HG03469 (cell line): ENCODE measurements around the gene CCNG2.
A peak's percentile ranks its signal among the peaks of the same experiment; 100 is the strongest.
"Not testable (repeated sequence)": the region's sequence is repeated elsewhere in the genome, so short reads cannot be mapped to it uniquely, and the experiment has no call there.

ENCODE experiments used
- ATAC-seq: cut with Tn5 transposase; IDR thresholded peaks from one replicate; pipeline ENCODE4 v1.9.1; 2021; ENCODE audit warnings: mild to moderate bottlenecking, moderate library complexity, moderate number of reproducible peaks; ENCODE audit not compliant: unreplicated experiment

The CCNG2 gene, protein sequence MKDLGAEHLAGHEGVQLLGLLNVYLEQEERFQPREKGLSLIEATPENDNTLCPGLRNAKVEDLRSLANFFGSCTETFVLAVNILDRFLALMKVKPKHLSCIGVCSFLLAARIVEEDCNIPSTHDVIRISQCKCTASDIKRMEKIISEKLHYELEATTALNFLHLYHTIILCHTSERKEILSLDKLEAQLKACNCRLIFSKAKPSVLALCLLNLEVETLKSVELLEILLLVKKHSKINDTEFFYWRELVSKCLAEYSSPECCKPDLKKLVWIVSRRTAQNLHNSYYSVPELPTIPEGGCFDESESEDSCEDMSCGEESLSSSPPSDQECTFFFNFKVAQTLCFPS

DNA sequence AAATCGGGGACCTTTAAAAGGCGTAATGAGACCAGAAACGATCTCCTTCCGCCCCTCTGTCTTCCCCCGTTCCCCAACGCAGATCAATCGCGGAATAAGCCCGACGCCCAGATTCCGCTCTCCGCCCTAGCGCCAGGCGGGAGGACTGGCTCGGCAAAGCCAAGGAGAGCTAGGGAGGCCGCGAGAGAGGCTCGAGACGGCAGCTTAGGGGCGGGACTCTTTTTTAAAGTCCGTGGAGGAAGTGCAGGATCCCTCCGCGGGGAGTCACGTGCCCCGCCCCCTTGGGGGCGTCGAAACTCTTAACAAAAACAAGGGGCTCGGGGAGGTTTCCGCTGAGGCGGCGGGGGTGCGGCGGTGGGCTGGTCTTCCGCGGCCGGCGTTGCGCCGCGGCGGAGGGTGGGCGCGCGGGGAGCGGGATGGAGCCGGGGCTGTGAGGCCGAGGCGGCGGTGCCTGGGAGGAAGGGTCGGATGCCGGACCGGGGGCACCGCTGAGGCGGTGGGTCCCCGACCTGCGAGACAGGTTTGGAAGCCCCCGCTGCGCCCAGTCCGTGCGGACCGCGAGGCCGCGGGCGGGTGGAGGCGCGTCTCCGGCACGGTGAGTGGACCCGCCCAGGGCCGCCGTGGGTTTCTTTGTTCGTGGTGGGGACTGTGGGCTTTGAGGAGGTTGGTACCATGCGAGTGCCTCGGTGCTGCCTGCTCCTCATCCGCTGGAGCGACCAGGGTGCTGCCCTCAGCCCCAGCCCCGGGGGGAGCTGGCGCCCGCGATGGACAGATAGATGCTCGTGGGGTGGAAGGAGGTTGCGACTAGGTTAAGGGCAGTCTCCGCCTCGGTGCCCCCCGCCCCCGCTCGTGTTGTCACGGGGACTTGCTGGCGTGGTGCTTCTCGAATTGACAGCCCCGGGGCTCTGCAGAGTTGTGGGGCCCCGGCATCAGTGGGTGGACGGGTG is at the start of gene CCNG2:
TSS of gene CCNG2 (plus strand) at position 296 of the 947 bp plus-strand sequence. CDS start 1,326 bp downstream, outside the sequence.
- ATAC-seq = peak; percentile 2

DNA sequence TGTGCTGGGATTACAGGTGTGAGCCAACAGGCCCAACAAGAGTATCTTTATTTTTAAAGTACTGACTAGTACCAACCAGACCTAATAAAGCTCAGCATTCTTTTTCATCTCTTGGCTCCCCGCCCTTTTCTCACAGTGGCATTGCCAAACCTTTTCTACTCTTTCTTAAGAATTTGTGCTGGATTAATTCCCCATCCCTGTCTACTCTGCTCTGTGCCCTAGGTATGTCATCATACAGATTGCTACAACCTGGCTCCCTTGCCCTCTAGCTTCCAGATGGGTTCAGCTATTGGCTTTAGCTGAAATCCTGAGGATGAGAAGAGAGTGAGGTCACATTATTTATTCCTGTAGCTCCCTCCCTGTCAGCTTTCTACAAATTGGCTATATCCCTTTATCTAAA is 46.3 kb upstream of the CCNG2 start:
- no peak for ATAC-seq

DNA sequence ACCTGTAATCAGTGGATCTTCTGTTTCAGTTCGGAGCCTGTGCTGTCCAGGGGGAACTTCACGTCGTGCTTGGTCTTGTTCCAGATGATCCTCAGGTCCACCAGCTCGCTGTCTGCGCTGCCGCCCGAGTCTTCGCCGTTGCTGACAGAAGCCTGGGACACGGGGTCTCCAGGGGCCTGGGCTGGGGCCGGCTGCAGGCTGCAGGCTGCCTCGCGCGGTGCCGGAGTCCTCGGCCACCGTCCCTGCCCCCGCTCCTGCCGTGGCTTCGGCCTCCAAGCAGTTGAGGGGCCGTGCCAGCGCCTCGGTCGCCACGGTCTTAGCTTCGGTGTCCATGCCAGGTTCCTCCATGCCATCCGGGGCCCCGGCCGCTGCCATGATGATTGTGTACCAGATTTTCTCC is 43.9 kb upstream of the CCNG2 start:
- ATAC-seq = no peak

DNA sequence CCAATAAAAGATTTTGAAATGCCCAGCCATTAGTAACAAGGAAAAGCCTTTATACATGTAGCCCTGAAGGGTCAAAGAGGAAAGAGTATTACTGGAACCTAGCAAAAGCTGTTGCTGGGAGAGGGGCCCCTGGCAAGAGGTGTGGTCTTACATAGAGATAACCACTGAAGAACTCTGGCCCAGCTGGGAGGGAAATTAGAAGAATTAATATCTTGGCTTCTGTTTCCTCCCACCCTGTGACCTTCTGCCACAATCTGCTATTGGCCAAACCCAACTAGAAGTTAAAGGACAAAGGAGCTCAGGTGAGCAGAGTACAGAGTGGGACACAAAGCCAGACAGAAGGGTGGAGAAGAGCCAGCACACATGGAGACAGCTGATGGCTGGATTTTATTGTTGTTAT is 39.3 kb upstream of the CCNG2 start:
- no peak for ATAC-seq

DNA sequence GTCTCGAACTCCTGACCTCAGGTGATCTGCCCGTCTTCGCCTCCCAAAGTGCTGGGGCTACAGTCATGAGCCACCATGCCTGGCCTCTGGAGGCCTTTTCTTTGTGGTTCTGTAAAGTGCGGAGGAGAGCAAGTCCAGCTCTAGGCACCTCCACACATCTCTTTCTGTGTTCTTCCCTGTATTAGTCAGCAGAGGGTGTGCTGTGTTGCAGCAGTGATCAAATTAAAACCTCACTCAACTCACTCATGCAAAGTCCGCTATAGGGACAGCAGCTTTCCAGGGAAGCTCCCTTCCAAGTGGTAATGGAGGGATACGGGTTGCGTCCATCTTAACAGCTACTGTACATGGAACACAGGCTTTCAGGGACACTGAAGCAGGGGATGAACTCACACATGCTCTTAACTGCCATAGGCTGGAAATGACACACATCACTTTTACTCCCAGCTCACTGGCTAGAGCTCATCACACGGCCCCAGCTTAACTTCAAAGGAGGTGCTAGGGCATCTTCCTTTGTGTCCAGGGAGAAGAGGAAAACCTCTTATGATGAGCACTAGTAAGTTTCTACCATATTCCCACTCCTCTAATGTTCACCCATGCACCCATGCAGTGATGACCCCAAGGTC is 36.0 kb upstream of the CCNG2 start:
- ATAC-seq = peak; percentile 86

DNA sequence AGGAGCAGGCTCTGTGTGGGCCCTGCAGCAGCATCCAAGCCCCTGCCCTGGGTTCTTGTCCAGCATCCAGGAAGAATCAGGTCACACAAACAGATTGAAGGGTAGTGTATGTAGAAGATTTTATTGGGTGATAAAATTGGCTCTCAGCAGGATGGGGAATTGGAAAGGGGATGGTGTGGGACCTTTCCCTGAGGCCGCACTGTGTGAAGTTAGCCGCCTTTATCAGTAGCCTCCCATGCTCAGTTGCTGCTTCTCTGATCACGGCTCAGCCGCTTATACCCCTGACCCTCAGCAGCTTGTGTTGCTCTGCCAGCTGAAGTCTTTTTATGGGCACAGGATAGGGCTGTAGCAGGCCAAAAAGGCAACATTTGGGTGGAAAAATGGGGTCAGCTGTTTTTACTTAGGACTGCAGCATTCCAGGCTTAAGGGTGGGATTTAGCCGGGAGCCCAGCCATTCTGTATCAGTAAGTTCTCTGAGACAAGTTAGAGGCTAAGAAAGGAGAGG is 35.2 kb upstream of the CCNG2 start:
- no peak for ATAC-seq

DNA sequence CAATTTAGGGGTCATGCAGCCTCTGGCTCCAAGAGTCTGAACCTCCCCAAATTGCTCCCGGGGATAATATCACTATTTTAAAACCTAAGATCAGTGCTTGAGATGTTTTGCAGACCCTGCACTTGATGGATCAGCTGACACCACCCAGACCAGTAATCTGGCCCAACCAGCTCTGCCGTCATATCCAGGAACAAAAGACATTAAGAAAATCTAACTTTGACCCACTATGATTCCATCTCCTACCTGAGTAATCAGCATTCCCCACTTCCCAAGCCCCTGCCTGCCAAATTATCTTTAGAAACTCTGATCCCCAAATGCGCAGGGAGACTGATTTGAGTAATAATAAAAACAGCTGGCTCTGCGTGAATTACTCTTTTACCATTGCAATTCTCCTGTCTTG is 34.4 kb upstream of the CCNG2 start:
- ATAC-seq = no peak

DNA sequence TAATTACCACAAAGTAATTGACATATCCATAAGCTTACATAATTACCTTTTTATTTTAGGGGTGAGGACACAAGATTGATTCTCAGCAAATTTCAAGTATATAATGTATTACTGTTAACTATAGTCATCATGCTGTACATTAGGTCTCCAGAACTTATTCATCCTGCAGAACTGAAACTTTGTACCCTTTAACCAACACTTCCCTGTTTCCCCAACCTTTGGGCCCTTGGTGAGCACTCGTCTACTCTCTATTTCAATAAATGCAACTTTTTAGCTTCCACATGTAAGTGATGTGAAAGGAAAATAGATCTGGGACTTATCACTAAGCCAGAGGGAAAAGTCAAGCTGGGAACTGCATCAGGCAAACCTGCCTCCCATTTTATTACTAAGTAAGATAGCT is 33.6 kb upstream of the CCNG2 start:
- no peak for ATAC-seq

DNA sequence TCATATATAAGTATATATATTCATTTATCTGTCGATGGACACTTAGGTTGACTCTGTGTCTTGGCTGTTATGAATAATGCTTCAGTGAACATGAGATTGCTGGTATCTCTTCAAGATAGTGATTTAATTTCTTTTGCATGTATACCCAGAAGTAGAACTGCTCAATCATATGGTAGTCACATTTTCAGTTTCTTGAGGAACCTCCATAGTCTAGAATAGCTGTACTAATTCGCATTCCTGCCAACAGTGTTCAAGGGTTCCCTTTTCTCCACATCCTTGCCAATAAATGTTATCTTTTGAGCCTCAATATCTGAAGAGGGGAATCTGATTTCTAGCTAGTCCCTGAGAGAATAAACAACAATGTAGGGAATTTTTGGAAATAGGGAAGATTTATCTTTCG is 32.4 kb upstream of the CCNG2 start:
- no peak for ATAC-seq

DNA sequence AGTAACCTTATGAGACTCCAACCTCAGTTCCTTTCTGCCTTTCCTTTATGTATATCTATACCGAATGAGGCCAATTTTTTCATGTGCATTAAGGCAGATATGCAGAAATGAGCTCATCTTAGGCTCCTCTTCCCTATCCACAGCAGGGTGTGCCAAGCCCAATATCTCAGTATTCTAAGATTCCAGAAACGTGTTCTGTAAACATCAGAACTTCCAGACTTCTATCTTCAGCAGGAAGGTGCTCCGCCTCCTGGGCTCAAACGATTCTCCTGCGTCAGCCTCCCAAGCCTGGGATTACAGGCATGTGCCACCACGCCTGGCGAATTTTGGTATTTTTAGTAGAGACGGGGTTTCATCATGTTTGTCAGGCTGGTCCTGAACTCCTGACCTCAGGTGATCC is 31.0 kb upstream of the CCNG2 start:
- no peak for ATAC-seq

DNA sequence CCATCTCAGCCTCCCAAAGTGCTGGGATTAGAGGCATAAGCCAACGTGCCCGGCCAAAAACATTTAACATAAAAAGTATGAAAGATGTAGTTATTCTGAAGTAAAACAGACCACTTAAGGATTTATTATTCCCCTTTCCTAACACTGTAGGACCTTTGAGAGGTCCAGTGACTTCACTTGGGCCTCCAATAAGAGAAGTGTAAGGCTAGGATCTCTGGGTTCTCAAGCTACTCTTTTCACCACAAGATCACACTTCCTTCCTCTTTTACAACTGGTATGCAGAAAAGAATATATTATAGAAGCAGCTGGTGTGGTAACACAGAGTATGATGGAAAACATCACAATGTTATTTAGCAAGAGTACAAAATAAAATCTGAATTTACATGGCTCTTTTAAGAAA is 30.2 kb upstream of the CCNG2 start:
- peak; percentile 94 for ATAC-seq

DNA sequence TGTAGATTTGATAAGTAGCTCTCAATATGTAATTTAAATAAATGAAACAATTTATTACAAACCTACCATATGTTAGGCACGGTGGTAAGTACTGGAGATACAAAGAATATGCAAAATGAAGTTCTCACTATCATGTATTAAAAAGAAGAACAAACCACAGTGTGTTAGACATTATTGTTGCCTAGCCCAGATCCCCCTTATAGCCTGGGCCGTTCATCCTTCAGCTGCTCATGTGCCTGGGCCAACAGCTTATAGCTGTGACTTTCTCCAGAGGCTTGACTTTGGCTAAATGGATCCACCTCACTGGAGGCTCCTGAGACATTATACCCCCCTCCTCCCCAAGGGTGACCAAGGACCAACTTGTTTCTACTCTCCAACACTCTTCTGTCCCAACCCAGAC is 29.8 kb upstream of the CCNG2 start:
- peak; percentile 32 for ATAC-seq

DNA sequence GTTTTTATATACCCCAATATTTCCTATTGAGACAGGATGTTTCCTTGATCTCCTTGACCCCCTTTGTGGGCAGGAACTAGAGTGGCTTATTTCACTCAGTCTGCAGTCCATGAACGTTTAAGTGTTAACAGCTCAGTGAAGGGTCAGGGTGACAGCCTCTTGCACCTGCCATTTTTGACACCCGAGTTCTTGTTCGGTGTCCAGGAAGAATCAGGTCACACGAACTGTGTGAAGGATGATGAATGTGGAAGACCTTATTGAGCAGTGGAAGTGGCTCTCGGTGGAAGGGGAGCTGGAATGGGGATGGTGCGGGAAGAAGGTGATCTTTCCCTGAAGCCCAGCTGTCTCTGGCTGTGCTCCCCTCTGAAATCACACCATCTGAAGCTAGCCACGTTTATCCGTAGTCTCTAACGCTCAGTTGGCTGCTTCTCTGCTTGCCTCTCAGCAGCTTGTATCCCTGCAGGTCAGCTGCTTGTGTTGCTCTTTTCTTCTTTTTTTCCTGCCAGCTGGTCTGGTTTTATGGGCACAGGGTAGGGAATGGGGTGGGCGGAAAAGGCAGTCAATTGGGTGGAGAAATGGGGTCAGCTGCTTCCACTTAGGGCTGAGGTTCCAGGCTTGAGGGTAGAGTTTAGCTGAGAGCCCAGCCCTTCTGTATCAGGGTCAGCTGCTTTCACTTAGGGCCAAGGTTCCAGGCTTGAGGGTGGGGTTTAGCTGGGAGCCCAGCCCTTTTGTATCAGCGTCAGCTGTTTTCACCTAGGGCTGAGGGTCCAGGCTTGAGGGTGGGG is 29.0 kb upstream of the CCNG2 start:
- no peak for ATAC-seq

DNA sequence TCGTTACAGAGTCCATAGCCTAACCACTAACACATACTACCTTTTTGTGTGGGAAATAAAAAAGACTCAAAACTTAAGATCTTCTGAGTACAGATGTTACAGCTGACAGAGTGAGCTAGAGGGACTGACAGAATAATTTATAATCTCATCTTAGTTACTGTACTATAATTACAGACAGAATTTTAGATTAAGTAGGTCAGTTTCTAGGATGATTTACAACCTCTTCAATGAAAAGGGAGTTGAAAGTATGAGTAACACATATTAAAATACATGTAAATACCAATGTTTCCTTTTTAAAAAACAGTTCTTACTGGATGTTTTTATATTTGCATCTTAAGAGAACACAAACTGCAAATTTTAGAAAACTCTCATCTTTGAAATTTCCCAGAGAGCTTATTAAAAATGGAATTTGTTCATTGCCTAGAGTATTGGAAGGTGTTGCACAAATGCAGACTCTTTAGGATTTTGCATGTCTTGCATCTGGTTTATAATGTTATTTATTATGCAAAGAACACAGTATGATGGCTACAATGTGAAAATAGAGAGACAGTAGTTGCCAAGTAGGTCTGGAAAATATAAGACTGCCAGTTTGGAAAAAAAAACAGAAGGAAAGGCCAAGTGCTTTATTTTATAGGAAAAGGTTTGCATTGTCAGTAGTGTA is 24.2 kb upstream of the CCNG2 start:
- no peak for ATAC-seq

DNA sequence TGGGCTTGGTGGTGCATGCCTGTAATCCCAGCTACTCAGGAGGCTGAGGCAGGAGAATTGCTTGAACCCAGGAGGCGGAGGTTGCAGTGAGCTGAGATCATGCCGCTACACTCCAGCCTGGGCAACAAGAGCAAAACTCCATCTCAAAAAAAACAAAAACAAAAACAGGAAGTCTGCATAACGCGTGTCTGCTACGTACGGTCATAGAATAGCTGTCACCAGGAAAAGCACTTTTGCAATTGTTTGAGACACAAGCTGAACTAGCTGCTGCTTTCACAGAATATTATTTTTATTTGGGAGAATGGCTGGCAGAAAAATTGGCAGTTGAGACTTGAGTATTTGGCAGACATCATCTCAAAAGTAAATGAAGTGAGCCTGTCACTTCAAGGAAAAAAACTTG is 19.6 kb upstream of the CCNG2 start:
- not testable (repeated sequence) for ATAC-seq

DNA sequence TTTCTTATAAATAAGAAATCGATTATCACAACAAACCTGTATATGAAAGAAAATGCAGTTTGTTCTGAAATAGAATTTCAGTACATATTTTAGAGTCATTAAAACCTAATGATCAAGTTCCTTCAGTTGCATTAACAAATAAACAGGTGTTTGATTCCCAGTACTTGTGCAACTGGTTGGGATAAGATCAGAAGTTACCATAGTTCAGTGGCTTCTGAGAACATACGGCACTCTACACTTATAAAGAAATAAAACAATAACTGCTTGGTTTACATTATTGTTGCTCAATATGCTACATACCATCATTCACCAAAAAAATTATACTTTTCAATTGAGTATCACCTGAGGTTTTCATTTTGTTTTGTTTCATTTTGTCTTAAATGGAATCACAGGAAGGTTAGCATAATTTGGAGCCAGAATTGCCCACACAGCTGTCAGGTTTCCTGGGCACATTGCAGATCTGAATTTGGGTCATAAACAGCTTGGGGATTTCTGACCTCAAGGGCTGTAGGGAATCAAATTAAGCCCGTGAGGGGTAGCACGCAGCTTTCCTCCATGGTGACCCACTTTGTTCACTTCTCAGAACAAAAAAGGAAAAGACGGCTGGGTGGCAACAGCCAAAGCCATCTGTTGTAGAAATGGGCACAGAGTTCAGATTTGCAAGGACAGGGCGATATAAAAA is 14.9 kb upstream of the CCNG2 start:
- ATAC-seq = no peak

DNA sequence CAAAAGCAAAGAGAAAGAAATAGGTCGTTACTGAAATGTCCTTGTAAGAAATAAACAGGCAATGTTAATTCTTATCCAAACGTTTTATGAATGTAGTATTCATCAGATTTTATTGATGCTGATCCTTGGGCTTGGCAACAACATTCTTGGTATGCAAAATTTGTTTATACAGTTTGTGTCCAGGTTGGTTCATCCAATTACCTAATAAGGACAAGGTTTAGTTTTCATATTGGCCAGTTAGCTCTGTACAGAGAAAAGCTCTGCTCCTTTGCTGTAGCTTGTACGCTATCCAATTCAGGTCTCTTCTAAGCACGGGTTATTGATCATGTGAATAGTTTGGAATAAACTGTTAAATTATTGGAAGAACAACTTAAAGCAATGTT is 14.4 kb upstream of the CCNG2 start:
- no peak for ATAC-seq

DNA sequence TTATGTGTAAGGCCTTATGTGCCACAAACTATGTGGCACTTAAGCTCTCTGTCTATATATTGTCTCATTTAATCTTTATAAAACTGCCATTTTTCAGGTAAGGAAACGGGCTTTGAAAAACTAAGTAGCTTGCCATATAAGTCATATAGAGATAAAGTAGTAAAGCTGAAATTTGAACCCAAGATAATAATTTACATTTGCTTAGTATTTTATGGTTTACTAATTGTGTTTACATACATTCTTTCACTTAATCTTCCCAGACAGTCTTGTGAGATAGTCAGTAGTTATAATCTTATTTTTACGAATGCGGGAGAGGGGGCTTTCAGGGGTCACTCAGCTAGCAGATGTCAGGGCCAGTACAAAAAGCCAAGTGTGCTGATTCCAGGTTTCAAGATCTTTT is 13.9 kb upstream of the CCNG2 start:
- ATAC-seq = no peak

DNA sequence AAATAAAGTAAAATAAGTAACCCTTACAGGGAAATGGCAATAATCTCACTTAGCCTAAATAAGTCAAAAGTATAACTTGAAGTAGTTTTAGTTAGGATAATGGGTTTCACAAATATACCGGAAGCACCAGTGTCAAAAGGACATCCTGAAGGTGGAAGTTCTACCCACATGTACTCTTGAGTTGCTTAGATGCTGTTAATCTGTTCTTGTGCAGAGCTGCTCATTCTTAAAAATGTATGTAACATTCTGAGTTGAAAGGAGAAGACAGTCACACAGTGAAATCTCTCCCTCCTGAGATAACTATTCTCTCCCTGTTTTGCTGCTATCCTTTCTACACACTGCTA is 11.2 kb upstream of the CCNG2 start:
- ATAC-seq = no peak
